IMR-90 (cell line): Measurements from ENCODE around the gene EGLN1. TPM values are rescaled to one million over a fixed set of nuclear protein-coding genes. Genes with fewer than 3 reads are reported as not detected.

Experiments used
- ATAC-seq: fragments of 200-7000 bp; cut with Tn5 transposase; 2 replicates; pipeline ENCODE4 v1.9.1; 2020; ENCODE audit warnings: low read depth, mild to moderate bottlenecking, moderate library complexity
- BruUV-seq: library from RNA; stranded (reverse); fragments of 400-500 nt; replicated peaks from 2 replicates; lab custom pipeline; 2021; lab: Mats Ljungman, UMichigan
- CTCF ChIA-PET: fragments of 300-600 bp; formaldehyde crosslinking; extraction: SDS; loops from one replicate; lab custom pipeline; 2021; ENCODE audit warnings: antibody characterized with exemption; lab: Yijun Ruan, JAX
- POLR2A ChIA-PET: fragments of 300-600 bp; sonication (Branson Sonifier 250); formaldehyde crosslinking; loops from one replicate; lab custom pipeline; 2022; ENCODE audit warnings: antibody characterized with exemption; ENCODE audit not compliant: unreplicated experiment; lab: Charles Lee
- DNase-seq: peaks from one replicate; pipeline ENCODE4 v3.0.0; 2013
- H2AFZ ChIP-seq: replicated peaks from 2 replicates; pipeline ENCODE3; 2013; ENCODE audit warnings: low read length, mild to moderate bottlenecking; ENCODE audit not compliant: poor library complexity
- H2AK5ac ChIP-seq: 2 replicates; pipeline ENCODE4 v1.6.1; 2013; ENCODE audit warnings: low read depth, low read length, inconsistent platforms
- H2AK9ac ChIP-seq: replicated peaks from 2 replicates; pipeline ENCODE3; 2013; ENCODE audit warnings: mild to moderate bottlenecking, low read depth, low read length, moderate library complexity; ENCODE audit not compliant: poor library complexity
- H2BK120ac ChIP-seq: 2 replicates; pipeline ENCODE4 v1.6.1; 2013; ENCODE audit warnings: low read depth, low read length, inconsistent platforms
- H2BK15ac ChIP-seq: 3 replicates; pipeline ENCODE4 v1.6.1; 2013; ENCODE audit warnings: low read depth, low read length, inconsistent platforms
- H2BK20ac ChIP-seq: 2 replicates; pipeline ENCODE4 v1.6.1; 2013; ENCODE audit warnings: low read depth, mild to moderate bottlenecking, inconsistent platforms, low read length, moderate library complexity
- H2BK5ac ChIP-seq: 2 replicates; pipeline ENCODE4 v1.6.1; 2013; ENCODE audit warnings: mild to moderate bottlenecking, low read depth, low read length, inconsistent platforms; ENCODE audit not compliant: poor library complexity, severe bottlenecking
- H3K14ac ChIP-seq: replicated peaks from 2 replicates; pipeline ENCODE4 v1.6.1; 2013; ENCODE audit warnings: low read depth, low read length, inconsistent platforms
- H3K18ac ChIP-seq: 2 replicates; pipeline ENCODE4 v1.6.1; 2013; ENCODE audit warnings: low read depth, low read length, control low read depth
- H3K23ac ChIP-seq: 2 replicates; pipeline ENCODE4 v1.6.1; 2013; ENCODE audit warnings: low read depth, low read length, inconsistent platforms
- H3K27ac ChIP-seq: 2 replicates; pipeline ENCODE4 v1.5.1; 2013; ENCODE audit warnings: mild to moderate bottlenecking, control low read depth, low read length; ENCODE audit not compliant: insufficient read depth
- H3K27me3 ChIP-seq: 2 replicates; pipeline ENCODE4 v1.6.1; 2013; ENCODE audit warnings: low read length; ENCODE audit not compliant: control insufficient read depth, insufficient read depth
- H3K36me3 ChIP-seq: 2 replicates; pipeline ENCODE4 v1.6.1; 2013; ENCODE audit warnings: low read length, mixed read lengths; ENCODE audit not compliant: control insufficient read depth, insufficient read depth
- H3K4ac ChIP-seq: 2 replicates; pipeline ENCODE4 v1.6.1; 2013; ENCODE audit warnings: low read depth, low read length, inconsistent platforms
- H3K4me1 ChIP-seq: 2 replicates; pipeline ENCODE4 v1.6.1; 2013; ENCODE audit warnings: low read length, mixed read lengths; ENCODE audit not compliant: control insufficient read depth, insufficient read depth
- H3K4me2 ChIP-seq: 2 replicates; pipeline ENCODE4 v1.6.1; 2013; ENCODE audit warnings: low read depth, mild to moderate bottlenecking, control low read depth, low read length, moderate library complexity
- H3K4me3 ChIP-seq: 2 replicates; pipeline ENCODE4 v1.5.1; 2013; ENCODE audit warnings: low read depth, mild to moderate bottlenecking, control low read depth, low read length, moderate library complexity; ENCODE audit not compliant: insufficient read depth
- H3K56ac ChIP-seq: 2 replicates; pipeline ENCODE4 v1.6.1; 2013; ENCODE audit warnings: low read length, inconsistent platforms; ENCODE audit not compliant: insufficient read depth; ENCODE audit errors: extremely low read depth
- H3K79me1 ChIP-seq, 2 experiments: 2 replicates each; pipeline ENCODE4 v1.6.1; 2013; ENCODE audit warnings: low read length in 2 of 2, inconsistent platforms in 1 of 2, low read depth in 1 of 2
- H3K9ac ChIP-seq: 2 replicates; pipeline ENCODE4 v1.6.1; 2013; ENCODE audit warnings: low read depth, low read length, control low read depth
- H3K9me1 ChIP-seq: 2 replicates; pipeline ENCODE4 v1.6.1; 2013; ENCODE audit warnings: low read length, inconsistent platforms; ENCODE audit not compliant: insufficient read depth
- H3K9me3 ChIP-seq: 2 replicates; pipeline ENCODE4 v1.6.1; 2013; ENCODE audit warnings: low read length; ENCODE audit not compliant: control insufficient read depth, insufficient read depth
- H4K20me1 ChIP-seq: 2 replicates; pipeline ENCODE4 v1.6.1; 2013; ENCODE audit warnings: low read length, inconsistent platforms; ENCODE audit not compliant: insufficient read depth
- H4K5ac ChIP-seq: 2 replicates; pipeline ENCODE4 v1.6.1; 2013; ENCODE audit warnings: mild to moderate bottlenecking, low read depth, low read length, control low read depth
- H4K8ac ChIP-seq, 2 experiments: 2 replicates each; pipeline ENCODE4 v1.6.1; 2013; ENCODE audit warnings: low read depth in 2 of 2, low read length in 2 of 2, control low read depth in 1 of 2, inconsistent platforms in 1 of 2
- H4K91ac ChIP-seq: 2 replicates; pipeline ENCODE4 v1.6.1; 2013; ENCODE audit warnings: low read depth, low read length, inconsistent platforms; ENCODE audit not compliant: insufficient read depth
- BHLHE40 ChIP-seq: fragments of 150-350 bp; IDR thresholded peaks from 2 replicates; pipeline ENCODE4 v1.6.1; 2016; ENCODE audit warnings: mild to moderate bottlenecking, low read depth, low read length
- CEBPB ChIP-seq: IDR thresholded peaks from 2 replicates; pipeline ENCODE4 v1.6.1; 2012; ENCODE audit warnings: low read depth, low read length, improper control_type of control experiment
- CHD1 ChIP-seq: IDR thresholded peaks from 2 replicates; pipeline ENCODE4 v1.6.1; 2012; ENCODE audit warnings: low read depth, low read length, improper control_type of control experiment
- FOS ChIP-seq: fragments of 150-350 bp; IDR thresholded peaks from 2 replicates; pipeline ENCODE4 v1.6.1; 2016; ENCODE audit warnings: low read depth, low read length
- MAFK ChIP-seq: IDR thresholded peaks from 2 replicates; pipeline ENCODE4 v1.6.1; 2012; ENCODE audit warnings: low read depth, low read length, improper control_type of control experiment
- MAZ ChIP-seq: IDR thresholded peaks from 2 replicates; pipeline ENCODE4 v1.6.1; 2012; ENCODE audit warnings: low read depth, mild to moderate bottlenecking, low read length, improper control_type of control experiment, moderate library complexity, borderline replicate concordance
- MXI1 ChIP-seq: IDR thresholded peaks from 2 replicates; pipeline ENCODE4 v1.6.1; 2012; ENCODE audit warnings: low read depth, mild to moderate bottlenecking, low read length, moderate library complexity, borderline replicate concordance
- POLR2A ChIP-seq: IDR thresholded peaks from 2 replicates; pipeline ENCODE4 v1.6.1; 2012; ENCODE audit warnings: mild to moderate bottlenecking, low read depth, low read length
- RAD21 ChIP-seq: IDR thresholded peaks from 2 replicates; pipeline ENCODE4 v1.6.1; 2012; ENCODE audit warnings: low read length, improper control_type of control experiment
- RCOR1 ChIP-seq: IDR thresholded peaks from 2 replicates; pipeline ENCODE4 v1.6.1; 2012; ENCODE audit warnings: mild to moderate bottlenecking, low read length, improper control_type of control experiment; ENCODE audit not compliant: insufficient replicate concordance
- SMC3 ChIP-seq: fragments of 150-350 bp; IDR thresholded peaks from 2 replicates; pipeline ENCODE4 v1.6.1; 2016; ENCODE audit warnings: low read depth, mild to moderate bottlenecking, antibody characterized with exemption, low read length, moderate library complexity
- WGBS, 2 experiments: methylation state at CpG; one replicate each; pipeline versions ENCODE4 v1.1.5 to v1.1.7; 2013; ENCODE audit warnings: missing lambda C conversion rate in 2 of 2; ENCODE audit not compliant: insufficient read length in 1 of 2; ENCODE audit errors: extremely low coverage in 2 of 2; 5-methylcytosine and 5-hydroxymethylcytosine counted together
- dilution Hi-C: fragments of 300-500 bp; cut with HindIII; formaldehyde crosslinking; loops from one replicate; pipeline ENCODE4 v1.14.3; 2018; ENCODE audit warnings: low sequenced_read_pairs; ENCODE audit not compliant: unreplicated experiment
- in situ Hi-C: fragments of 300-500 bp; cut with MboI; formaldehyde crosslinking; loops from 3 replicates; pipeline ENCODE4 v1.14.3; 2019; ENCODE audit warnings: low sequenced_read_pairs, inconsistent platforms, mixed read lengths
- intact Hi-C: fragments of 100-400 bp; cut with micrococcal nuclease; formaldehyde crosslinking; loops from 2 replicates; pipeline ENCODE4 v1.10.0; 2022
- polyA plus RNA-seq, 3 experiments: library from polyadenylated mRNA; depleted of rRNA; stranded (reverse); fragments of >200 nt; gene quantifications; 2 replicates each; pipeline ENCODE4 v1.2.3, GENCODE V29; 2012; ENCODE audit warnings: low replicate concordance in 1 of 3
- total RNA-seq: library from RNA; depleted of rRNA; stranded (reverse); fragments of >200 nt; gene quantifications from 2 replicates; pipeline ENCODE4 v1.2.3, GENCODE V29; 2012
- TF ChIP-seq, protein P1 (sequence below): conservative IDR thresholded peaks from 2 replicates; pipeline ENCODE4 v1.5.1; 2012; ENCODE audit warnings: mild to moderate bottlenecking, low read depth, low read length, improper control_type of control experiment

The EGLN1 gene
- total and polyA plus RNA-seq, 2 of the 4 experiments (the other 2 are of a cell fraction) = 25.7 to 26.9 TPM

DNA sequence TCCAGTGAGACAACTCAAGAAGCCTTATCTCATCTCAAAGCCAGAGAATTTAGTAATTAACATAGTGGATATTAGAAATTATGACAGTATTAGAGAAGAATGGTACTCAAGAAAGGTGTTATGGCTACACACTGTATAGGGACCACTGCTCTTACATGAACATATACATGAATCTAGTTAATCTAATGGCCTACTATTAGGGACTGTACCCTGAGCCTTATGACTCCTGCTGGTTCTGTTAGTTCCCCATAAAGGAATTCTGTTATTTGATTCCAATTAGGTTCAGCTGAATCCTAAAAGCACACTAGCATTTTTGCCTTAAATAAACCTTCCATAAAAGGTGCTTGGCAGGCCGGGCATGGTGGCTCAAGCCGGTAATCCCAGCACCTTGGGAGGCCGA, 39.7 kb downstream of the EGLN1 start:
- Histone ChIP-seq H3K14ac (no peak overlapping the region), H3K4me2 (no peak overlapping the region), H4K8ac (no peak overlapping the region), H2BK5ac (no peak overlapping the region), H2BK20ac (no peak overlapping the region), H3K4ac (no peak overlapping the region), H2AK5ac (no peak overlapping the region), H3K27me3 (no peaks in the 10 kb centered on the region), H3K4me1 (peaks cover 5% of the 10 kb centered on the region), H4K5ac (no peak overlapping the region), H3K4me3 (no peak overlapping the region), H3K56ac (no peak overlapping the region), H3K9me1 (peaks cover 9% of the 10 kb centered on the region), H3K79me1 (peaks cover 25 to 80% of the 10 kb centered on the region in 2 experiments), H2AFZ (no peak overlapping the region), H4K91ac (no peak overlapping the region), H2AK9ac (no peak overlapping the region), H2BK120ac (no peak overlapping the region), H3K9me3 (no peaks in the 10 kb centered on the region), H2BK15ac (no peak overlapping the region), H4K20me1 (peaks cover 66% of the 10 kb centered on the region), H3K9ac (no peak overlapping the region), H3K23ac (no peak overlapping the region), H3K36me3 (no peaks in the 10 kb centered on the region), H3K27ac (no peak overlapping the region), H3K18ac (no peak overlapping the region)
- ATAC-seq (no peak), DNase-seq (no peak)
- intact Hi-C loops = no loop called here
- in situ Hi-C loops = no loop called here
- TF ChIP-seq POLR2A (no peak), MXI1 (no peak), SMC3 (no peak), RCOR1 (no peak), MAFK (no peak), CHD1 (no peak), BHLHE40 (no peak), CEBPB (no peak), MAZ (no peak), RAD21 (no peak), FOS (no peak)
- TF ChIP-seq, protein P1, sequence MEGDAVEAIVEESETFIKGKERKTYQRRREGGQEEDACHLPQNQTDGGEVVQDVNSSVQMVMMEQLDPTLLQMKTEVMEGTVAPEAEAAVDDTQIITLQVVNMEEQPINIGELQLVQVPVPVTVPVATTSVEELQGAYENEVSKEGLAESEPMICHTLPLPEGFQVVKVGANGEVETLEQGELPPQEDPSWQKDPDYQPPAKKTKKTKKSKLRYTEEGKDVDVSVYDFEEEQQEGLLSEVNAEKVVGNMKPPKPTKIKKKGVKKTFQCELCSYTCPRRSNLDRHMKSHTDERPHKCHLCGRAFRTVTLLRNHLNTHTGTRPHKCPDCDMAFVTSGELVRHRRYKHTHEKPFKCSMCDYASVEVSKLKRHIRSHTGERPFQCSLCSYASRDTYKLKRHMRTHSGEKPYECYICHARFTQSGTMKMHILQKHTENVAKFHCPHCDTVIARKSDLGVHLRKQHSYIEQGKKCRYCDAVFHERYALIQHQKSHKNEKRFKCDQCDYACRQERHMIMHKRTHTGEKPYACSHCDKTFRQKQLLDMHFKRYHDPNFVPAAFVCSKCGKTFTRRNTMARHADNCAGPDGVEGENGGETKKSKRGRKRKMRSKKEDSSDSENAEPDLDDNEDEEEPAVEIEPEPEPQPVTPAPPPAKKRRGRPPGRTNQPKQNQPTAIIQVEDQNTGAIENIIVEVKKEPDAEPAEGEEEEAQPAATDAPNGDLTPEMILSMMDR = no peak
- WGBS, 2 experiments = no CpG with 5 or more reads among the region's 3 CpGs
- BruUV-seq = no TSS peak
- ChIA-PET POLR2A (no interaction called here), CTCF (interaction anchor here (0.6 kb wide), 1 partner anchor 32 kb away, joined by 3 read pairs; no protein-coding TSS in a partner anchor)
- dilution Hi-C loops = no loop called here
